Glomerular endothelial cell (primary cell): ENCODE measurements around the gene PARK7. TPM values are rescaled to one million over a fixed set of nuclear protein-coding genes. Genes with fewer than 3 reads are reported as not detected.

ENCODE experiments used
- DNase-seq: peaks from one replicate; pipeline ENCODE4 v3.0.0-alpha.2; 2011; ENCODE audit warnings: low read depth, low spot score; ENCODE audit errors: extremely low read depth
- total RNA-seq: library from RNA; depleted of rRNA; stranded (reverse); fragments of >200 nt; gene quantifications from 2 replicates; pipeline ENCODE4 v1.2.3, GENCODE V29; 2015

The PARK7 gene
- total RNA-seq, 1 donor from 2014 or later, result 197 TPM

DNA sequence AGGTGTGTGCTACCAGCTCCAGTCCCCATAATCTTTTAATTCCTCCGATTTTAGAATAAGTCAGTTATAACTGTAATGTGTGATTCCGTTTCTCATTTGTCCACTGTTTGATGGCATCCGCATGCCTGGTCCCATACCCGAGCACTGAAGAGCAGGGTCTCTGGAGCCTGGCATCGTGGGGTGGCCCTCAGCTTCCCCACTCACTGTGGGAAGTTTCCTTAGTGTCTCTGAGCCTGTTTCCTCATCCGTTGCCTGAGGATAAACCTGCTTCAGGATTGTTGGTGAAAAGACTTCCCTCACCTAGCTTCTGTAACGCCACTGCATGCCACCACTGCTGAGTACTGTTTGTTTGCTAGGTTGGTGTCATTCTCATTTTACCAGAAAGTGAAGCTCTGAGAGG is 19.5 kb downstream of the PARK7 start:
- DNase-seq, result no peak

- no peak for DNase-seq
Observed at GRCh38 chr1:7983086-7983778, 21.7 kb downstream of the PARK7 start.

- no peak for DNase-seq
Observed at GRCh38 chr1:7984811-7985210, 23.3 kb downstream of the PARK7 start.

DNA sequence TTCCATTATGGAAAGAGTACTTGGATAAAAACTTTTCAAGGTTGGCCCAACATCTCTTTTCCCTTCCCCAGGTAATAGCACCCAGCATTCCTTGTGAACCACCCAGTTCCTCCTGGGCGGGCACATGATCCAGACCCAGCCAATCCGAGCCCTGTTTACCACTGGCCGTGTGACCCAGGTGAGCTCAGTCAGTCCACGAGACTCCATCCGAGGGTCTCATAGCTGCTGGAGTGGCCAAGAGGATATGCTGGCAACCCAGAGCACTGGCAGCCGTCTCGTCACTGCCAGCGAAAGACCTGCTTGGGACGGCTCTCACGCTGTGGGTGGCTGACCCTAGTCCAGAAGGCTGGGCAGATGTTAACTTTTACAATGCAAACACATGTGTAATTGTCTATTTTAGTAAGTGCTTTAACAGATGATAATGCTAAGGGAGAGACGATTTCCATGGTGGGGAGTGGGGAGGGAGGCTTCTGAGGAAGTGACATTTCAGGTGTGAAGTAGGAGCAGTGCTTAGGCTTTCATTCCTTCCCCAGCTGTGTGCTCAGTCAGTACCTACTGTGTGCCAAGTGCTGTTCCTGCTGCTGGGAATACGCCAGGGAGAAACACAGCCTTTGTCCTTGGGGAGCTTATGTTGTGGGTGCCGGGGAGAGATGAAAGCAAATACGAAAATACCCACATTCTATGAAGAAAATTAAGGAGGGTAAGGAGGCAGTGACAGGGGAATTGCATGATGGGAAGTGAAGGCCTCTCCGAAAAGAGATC is 24.5 kb downstream of the PARK7 start:
- DNase-seq, result no peak

- DNase-seq, result no peak
Observed at GRCh38 chr1:7987528-7987927, 26.0 kb downstream of the PARK7 start.

GRCh38 chr1:7988576-7988975 is 27.1 kb downstream of the PARK7 start:
- no peak for DNase-seq

GRCh38 chr1:7989762-7990428 is 28.4 kb downstream of the PARK7 start:
- no peak for DNase-seq

DNA sequence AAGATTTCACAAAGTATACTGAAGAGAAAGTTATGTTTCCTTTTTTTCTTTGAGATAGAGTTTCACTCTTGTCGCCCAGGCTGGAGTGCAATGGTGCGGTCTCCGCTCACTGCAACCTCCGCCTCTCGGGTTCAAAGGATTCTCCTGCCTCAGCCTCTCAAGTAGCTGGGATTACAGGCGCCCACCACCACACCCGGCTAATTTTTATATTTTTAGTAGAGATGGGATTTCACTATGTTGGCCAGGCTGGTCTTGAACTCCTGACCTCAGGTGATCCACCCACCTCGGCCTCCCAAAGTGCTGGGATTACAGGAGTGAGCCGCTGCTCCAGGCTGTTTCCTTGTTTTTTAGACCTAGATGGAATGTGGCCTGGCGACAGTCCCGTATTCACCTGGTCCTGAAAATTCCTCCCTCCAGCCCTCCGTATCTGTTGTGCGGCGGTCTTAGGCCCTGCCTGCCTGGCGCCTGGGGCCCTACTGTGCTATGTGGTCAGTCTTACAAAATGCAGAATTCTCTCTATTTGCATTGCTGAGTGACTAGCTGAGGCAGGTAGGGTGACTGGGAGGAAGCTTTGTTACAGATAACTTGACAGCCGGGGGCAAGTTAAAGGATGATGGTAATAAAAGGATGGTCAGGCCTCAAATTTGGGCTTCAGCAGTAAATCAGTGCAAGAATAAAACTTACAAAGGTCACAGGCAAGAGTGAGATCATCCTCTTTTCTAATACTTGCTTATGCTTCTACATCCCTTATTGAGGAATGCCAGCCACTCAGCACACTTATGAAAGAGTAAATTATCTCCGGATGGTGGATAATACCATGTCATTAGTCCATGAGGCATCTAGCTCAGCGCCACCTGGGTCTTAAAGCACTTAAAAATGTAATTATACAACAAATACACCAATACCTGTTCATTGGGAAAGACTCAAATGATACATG is 30.3 kb downstream of the PARK7 start:
- no peak for DNase-seq

DNA sequence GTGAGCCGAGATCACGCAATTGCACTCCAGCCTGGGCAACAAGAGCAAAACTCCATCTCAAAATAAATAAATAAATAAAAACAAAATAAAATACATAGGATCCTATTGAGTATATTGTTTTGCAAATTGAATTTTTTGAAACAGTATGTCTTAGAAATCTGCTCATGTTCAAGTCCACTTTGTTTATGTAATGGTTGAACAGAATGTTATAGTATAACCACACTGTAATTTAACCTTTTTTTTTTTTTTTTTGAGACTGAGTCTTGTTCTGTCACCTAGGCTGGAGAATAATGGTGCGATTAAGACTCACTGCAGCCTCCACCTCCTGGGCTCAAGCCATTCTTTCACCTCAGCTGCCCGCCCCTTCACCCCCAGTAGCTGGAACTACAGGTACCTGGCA is 31.4 kb downstream of the PARK7 start:
- DNase-seq, result no peak

DNA sequence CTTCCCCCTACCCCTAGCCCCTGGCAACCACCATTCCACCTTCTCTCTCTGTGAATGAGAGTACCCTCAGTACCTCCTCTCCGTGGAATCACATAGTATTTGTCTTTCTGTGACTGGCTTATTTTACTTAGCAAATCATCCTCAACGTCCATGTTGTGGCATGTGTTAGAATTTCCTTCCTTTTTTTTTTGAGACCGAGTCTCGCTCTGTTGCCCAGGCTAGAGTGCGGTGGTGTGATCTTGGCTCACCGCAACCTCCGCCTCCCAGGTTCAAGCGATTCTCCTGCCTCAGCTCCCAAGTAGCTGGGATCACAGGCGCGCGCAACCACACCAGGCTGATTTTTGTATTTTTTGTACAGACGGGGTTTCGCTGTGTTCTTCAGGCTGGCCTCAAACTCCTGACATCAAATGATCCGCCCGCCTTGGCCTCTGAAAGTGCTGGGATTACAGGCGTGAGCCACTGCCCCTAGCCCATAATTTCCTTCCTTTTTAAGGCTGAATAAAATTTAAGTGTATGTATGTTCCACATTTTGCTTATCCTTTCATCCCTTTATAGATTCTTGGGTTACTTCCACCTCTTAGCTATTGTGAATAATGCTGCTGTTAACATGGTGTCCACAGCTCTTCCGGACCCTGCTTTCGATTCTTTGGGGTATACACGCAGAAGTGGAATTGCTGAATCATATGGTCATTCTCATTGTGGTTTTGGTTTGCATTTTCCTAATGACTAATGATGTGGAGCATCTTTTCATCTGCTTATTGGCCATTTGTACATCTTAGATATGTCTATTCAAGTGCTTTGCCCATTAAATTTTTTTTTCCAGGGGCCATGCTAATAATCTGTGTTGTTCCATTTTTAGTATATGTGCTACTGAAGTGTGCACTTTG is 32.3 kb downstream of the PARK7 start:
- DNase-seq, result no peak

DNA sequence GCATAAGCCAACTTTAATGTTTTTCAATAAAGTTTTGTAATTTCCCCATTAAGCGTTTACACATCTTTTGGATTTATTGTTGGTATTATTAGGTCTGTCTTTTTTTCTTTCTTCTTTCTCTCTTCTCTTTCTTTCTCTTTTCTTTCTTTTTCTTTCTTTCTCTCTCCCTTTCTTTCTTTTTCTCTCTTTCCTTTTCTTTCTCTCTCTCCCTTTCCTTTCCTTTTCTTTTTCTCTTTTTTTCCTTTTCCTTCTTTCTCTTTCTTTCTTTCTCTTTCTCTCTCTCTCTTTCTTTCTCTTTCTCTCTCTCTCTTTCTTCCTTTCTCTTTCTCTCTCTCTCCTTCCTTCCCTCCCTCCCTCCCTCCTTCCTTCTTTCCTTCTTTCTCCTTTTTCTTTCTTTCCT is 33.3 kb downstream of the PARK7 start:
- no peak for DNase-seq

DNA sequence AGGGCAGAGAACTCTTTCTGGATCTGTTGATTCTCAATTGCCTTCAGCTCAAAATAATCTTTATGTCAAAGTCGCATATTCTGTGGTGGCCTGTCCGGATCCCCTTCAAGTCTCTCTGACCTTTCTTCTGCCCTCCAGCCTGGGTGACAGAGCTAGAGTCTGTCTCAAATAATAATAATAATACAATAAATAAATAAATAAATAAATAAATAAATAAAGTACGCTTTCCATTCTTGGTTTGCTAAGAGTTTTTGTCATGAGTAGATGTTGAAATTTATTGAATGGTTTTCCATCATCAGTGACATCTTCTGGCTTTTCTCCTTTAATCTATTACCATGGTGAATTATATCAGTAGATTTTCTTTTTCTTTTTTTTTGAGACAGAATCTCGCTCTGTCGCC is 33.9 kb downstream of the PARK7 start:
- DNase-seq, result no peak

- DNase-seq, result no peak
Observed at GRCh38 chr1:8002329-8002910, 40.9 kb downstream of the PARK7 start.

DNA sequence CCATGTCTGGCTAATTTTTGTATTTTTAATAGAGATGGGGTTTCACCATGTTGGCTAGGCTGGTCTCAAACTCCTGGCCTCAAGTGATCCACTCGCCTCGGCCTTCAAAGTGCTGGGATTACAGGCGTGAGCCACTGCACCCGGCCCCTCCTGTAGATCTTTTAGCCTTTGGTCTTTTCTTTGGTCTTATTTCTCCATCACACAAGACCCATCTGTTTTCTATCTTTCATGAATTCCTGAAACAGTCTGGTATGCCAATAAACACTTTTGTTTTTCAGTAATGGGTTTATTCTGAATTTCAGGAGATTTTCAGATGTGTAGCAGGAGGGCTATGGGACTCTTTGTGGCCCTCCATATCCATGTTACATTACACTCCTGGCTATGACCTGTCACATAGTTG is 41.4 kb downstream of the PARK7 start:
- no peak for DNase-seq

DNA sequence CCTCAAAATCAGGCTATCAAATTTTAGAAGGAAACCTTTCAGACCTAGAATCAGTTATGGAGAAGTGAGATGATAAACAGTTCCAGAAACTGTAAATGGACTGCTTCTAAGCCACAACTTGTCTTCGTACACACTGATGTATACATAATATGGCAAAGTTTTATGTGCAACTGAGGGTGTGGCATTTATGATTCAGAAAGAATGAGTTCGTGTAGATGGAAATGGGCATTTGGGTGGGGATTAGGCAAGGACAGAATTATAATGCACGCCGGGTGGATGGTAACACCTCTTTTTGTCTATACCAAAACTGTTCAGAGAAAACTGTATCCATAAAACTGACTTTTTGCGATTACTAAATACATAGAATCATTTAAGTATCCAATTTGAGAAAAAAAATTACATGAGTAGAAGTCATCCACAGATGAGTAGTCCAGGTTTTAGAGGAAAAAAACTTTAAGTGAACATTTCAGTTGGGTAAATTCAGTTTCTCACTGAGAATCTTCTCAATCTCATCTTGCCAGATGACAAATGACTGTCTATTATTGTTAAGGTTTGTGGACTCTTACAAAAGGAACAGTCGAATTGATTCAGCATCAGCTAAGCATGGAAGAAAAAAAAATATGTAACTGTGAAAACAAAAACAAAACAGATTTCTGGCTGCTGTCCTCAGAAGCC is 42.1 kb downstream of the PARK7 start:
- DNase-seq, result no peak

- no peak for DNase-seq
Observed at GRCh38 chr1:8004113-8004802, 42.7 kb downstream of the PARK7 start.

- DNase-seq, result no peak
Observed at GRCh38 chr1:8004803-8005573, 43.5 kb downstream of the PARK7 start.
